ENCODE measurements around the gene INTS1. TPM values are rescaled to one million over a fixed set of nuclear protein-coding genes. Genes with fewer than 3 reads are reported as not detected.

The INTS1 gene
- total RNA-seq, 1 donor = 53.1 TPM

DNA sequence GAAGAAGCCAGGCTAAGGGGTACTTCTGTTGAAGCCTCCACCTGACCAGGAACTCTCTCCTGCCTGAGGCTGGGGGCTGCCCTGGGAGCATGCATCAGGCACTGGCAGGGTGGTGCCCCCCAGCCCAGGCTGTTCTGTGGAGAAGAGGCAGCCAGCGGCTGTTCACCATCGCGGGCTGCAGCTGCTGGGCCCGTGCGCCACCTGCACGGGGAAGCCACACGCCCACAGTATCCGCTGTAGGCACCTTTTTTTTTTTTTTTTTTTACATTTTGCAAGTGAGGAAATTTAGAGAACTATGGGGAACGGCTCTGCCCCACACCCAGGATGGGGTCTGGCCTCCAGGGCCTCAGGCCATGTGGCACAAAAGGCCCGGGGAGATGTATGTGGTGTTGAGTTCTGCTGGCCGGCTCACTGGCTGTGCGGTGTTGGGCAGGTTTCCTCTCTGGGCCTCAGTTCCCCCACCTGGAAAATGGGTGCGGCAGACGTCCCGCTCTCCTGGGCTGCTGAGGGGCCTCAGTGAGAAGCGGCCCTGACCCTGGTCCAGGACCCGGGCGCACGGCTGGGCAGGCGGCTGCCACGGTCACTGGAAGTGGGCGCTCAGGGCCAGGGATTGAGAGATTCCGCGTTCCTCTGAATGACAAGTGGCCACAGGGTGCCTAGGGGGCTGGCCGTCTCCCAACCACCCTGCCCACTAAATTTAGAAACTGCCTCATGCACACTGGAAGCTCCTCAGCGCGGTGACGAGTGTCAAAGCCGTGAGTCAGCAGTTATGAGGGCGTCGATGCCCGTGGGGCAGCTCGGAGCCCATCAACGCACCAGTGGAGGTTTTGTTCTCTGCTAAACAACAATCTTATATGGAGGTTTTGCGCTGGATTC, 8.8 kb upstream of the INTS1 start:
- peak; percentile 61 for DNase-seq (ENCODE audit: low read depth)
- TF ChIP-seq, protein P1, sequence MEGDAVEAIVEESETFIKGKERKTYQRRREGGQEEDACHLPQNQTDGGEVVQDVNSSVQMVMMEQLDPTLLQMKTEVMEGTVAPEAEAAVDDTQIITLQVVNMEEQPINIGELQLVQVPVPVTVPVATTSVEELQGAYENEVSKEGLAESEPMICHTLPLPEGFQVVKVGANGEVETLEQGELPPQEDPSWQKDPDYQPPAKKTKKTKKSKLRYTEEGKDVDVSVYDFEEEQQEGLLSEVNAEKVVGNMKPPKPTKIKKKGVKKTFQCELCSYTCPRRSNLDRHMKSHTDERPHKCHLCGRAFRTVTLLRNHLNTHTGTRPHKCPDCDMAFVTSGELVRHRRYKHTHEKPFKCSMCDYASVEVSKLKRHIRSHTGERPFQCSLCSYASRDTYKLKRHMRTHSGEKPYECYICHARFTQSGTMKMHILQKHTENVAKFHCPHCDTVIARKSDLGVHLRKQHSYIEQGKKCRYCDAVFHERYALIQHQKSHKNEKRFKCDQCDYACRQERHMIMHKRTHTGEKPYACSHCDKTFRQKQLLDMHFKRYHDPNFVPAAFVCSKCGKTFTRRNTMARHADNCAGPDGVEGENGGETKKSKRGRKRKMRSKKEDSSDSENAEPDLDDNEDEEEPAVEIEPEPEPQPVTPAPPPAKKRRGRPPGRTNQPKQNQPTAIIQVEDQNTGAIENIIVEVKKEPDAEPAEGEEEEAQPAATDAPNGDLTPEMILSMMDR (IDR thresholded peaks at IDR 0.05; ENCODE audit: insufficient read depth, low read length) = no peak

DNA sequence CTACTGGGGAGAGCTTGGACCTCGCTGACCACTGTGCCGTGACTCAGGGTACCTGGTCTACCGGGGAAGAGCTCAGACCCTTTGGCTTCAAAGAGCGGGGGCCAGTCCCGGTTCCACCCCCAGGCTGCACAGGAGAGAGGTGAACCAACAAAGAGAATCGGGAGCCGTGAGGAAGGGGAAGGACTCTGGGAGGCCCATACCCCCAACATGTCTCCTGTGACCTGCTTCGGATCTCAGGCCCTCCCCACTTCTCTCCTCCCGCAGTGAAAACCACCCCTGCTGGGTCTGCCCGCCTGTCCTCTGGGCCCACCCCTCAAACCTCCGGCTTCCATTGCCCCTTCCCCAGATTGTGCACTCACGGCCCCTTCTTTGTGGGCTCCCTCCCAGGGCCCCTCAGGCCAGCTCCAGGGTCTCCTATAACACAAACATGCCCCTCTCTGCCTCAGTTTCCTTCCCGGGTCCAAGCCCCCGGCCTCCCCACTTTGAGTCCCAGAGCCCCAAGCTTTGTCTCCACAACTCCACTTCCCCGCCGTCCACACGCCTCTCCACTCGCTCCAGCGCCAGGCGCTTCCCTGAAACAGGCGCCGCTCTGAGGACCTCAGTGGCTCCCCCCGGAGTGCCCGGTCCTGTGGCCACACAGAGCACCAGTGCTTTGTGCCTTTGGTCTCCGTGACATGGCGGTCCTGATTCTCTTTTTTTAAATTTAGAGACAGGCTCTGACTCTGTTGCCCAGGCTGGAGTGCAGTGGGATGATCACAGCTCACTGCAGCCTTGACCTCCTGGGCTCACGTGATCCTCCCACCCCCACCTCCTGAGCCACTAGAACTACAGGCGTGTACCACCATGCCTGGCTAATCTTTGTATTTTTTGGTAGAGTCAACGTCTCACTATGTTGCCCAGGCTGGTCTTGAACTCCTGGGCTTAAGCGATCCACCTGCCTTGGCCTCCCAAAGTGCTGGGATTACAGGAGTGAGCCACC, 7.5 kb upstream of the INTS1 start:
- H3K4me3 ChIP-seq (ENCODE audit: low read depth, low read length) = no peak overlapping the region
- DNase-seq (ENCODE audit: low read depth) = no peak
- TF ChIP-seq, protein P1 (IDR thresholded peaks at IDR 0.05; ENCODE audit: insufficient read depth, low read length) = no peak

More for the DNA sequence above, 8.8 kb upstream of the INTS1 start:
- no peak overlapping the region for H3K4me3 ChIP-seq (ENCODE audit: low read depth, low read length)

DNA sequence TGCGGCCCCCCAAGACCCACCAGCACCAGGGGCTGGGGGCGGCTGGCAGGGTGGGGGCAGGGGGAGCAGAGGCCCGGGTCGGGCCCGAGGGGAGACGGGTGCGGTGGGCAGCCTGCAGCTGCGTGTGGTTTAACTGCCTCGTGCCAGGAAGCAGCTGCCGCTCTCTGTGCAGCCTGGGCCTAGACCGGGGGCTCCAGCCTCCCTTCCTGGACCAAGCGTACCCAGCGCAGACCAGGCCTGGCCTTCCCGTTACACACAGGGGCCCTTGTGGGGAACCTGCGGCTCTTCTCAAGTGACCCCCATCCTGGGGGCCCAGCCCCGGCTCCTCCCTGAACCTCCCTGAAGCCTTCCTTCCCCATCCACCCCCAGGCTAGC, 6.6 kb upstream of the INTS1 start:
- DNase-seq (ENCODE audit: low read depth) = no peak
- no peak overlapping the region for H3K4me3 ChIP-seq (ENCODE audit: low read depth, low read length)
- TF ChIP-seq, protein P1 (IDR thresholded peaks at IDR 0.05; ENCODE audit: insufficient read depth, low read length) = no peak

DNA sequence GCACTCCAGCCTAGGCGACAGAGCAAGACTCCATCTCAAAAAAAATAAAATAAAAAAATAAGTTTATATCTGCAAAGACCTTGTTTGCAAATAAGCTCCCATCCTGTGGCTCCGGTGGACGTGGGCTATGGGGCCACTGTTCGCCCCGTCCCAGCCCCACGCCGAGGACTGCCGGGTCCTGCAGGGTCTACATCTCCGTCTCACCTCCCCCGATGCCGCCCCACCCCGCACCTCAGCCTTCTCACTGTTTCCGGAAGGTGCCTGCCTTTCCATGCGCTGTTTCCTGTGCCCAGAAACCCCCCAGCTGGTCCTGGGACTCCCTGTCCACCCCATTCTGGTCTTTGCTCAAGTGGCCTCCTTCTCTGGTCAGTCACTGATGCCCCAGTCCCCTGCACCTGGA, 5.0 kb upstream of the INTS1 start:
- no peak for DNase-seq (ENCODE audit: low read depth)
- TF ChIP-seq, protein P1 (IDR thresholded peaks at IDR 0.05; ENCODE audit: insufficient read depth, low read length) = no peak
- H3K4me3 ChIP-seq (ENCODE audit: low read depth, low read length) = no peak overlapping the region

DNA sequence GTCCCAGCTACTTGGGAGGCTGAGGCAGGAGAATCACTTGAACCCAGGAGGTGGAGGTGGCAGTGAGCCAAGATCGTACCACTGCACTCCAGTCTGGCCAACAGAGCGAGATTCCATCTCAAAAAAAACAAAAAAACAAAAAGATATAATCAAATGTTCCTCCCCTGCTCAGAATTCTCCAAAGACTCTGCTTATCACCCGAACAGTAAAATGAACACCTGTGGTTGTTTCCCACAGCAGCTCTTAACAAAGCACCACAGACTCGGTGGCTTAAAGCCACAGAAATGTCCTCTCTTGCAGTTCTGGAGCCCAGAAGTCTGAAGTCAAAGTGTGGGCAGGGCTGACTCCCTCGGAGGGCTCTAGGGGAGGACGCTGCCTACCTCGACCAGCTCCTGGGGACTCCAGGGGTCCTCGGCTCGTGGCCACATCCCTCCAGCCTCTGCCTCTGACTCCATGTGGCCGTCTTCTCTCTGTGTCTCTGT, 4.1 kb upstream of the INTS1 start:
- no peak overlapping the region for H3K4me3 ChIP-seq (ENCODE audit: low read depth, low read length)
- DNase-seq (ENCODE audit: low read depth) = no peak
- TF ChIP-seq, protein P1 (IDR thresholded peaks at IDR 0.05; ENCODE audit: insufficient read depth, low read length) = no peak

DNA sequence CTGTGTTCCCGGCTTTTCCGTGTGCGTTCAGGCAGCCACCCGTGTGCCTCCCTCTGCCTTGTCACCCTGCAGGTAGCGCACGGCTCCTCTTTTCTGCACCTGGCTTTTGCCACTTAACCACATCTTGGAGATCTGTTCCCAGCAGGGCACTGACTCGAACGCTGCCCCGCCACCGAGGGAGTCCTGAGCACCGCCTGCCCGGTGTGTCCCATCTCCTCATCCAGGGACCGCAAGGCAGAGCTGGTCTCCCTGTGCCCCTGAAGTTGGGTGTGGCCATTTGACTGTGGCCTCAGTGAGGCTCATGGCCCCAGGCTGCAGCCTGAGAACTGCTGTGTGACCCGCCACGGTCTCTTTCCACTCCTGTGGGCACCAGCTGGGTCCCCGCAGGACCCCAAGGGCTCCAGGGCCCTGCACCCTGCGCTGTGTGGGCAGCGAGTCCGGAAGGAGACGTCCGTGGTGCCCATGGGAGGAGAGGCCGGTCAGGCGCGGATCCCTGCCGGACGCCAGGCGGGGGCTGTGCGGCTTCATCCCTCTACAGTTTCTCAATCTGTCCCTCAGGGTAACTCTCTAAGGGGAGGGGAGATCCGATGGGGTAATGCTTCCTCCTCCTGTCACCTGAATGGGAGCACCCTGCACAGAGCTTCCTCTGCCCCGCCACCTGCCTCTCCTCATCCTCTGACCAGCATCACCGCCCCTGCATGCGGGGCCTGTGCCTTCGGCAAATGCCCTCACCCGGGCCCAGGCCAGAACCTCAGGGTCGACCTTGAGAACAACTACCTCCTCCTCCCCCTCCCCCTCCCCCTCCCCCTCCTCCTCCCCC, 1.8 kb upstream of the INTS1 start:
- no peak for DNase-seq (ENCODE audit: low read depth)
- H3K4me3 ChIP-seq (ENCODE audit: low read depth, low read length) = no peak overlapping the region
- TF ChIP-seq, protein P1 (IDR thresholded peaks at IDR 0.05; ENCODE audit: insufficient read depth, low read length) = no peak
